ENCODE measurements around the gene GRAMD4. TPM values are rescaled to one million over a fixed set of nuclear protein-coding genes. Genes with fewer than 3 reads are reported as not detected.
A peak's percentile ranks its signal among the peaks of the same experiment; 100 is the strongest.

Gene GRAMD4
- total and polyA plus RNA-seq, 12 donors, result 15.0 to 241 (median 79.4) TPM

DNA sequence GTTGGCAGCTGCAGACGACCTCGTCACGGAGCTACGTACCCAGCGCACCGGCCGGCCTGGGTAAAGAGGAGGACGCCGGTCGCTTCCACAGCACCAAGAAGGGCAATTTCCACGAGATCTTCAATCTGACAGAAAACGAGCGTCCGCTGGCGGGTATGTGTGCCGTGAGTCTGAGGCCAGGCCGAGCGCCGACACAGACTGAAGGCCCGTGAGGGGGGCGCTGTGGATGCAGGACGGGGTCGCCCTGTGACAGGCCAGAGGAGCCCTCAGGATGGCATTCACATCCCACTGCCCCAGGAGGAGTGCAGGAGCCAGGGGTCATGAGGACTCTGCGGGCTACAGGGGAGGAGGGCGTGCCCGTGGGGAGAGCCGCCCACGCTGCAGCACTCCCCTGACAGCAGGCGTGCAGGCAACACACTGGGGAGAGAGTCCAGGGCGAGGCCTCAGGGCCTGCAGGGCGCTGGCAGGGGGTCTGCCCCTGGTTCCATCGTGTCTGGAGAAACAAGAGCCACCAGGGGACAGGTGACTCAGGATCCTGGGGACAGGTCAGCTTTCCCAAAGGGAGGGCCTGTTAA, 53.6 kb downstream of the GRAMD4 start:
- WGBS, 4 donors, result 85 to 93% (median 87%) methylated on average over 27 to 32 of the region's 32 CpGs
- no peak overlapping the region for H3K27ac ChIP-seq
- H3K27me3 ChIP-seq, result no peaks in the 10 kb centered on the region
- H3K4me3 ChIP-seq, result no peak overlapping the region
- no peak for TF ChIP-seq POLR2A (IDR thresholded peaks at IDR 0.05)
- TF ChIP-seq, protein P1, sequence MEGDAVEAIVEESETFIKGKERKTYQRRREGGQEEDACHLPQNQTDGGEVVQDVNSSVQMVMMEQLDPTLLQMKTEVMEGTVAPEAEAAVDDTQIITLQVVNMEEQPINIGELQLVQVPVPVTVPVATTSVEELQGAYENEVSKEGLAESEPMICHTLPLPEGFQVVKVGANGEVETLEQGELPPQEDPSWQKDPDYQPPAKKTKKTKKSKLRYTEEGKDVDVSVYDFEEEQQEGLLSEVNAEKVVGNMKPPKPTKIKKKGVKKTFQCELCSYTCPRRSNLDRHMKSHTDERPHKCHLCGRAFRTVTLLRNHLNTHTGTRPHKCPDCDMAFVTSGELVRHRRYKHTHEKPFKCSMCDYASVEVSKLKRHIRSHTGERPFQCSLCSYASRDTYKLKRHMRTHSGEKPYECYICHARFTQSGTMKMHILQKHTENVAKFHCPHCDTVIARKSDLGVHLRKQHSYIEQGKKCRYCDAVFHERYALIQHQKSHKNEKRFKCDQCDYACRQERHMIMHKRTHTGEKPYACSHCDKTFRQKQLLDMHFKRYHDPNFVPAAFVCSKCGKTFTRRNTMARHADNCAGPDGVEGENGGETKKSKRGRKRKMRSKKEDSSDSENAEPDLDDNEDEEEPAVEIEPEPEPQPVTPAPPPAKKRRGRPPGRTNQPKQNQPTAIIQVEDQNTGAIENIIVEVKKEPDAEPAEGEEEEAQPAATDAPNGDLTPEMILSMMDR (IDR thresholded peaks at IDR 0.05), result no peak
- peaks cover 0 to 63% of the 10 kb centered on the region in 2 donors for H3K36me3 ChIP-seq (replicated peaks in 1 of 2)
- H3K4me1 ChIP-seq (replicated peaks in 1 of 2), result no peaks in the 10 kb centered on the region
- no peak for DNase-seq
- H3K9me3 ChIP-seq (replicated peaks in 1 of 3), result no peaks in the 10 kb centered on the region
- intact Hi-C loops (cut with DNase I), result no loop called here

DNA sequence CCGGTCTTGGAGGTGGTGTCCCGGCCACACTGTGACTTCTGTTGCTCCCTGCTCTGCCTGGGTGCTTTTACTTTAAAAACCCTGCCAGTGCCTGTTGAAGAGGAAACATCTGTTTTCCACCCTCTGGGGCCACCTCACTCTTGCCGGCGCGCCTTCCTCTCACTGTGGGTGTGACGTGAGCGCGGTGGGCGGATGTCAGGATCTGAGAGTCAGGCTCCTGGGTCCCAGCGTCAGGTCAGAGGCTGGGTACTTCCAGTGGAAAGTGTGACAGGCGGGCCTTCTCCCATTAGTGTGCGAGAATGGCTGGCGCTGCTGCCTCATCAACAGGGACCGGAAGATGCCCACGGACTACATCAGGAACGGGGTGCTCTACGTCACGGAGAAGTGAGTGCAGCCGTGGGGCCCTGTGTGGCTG, 54.2 kb downstream of the GRAMD4 start:
- peak in 2 of 7 donors; percentile 42 to 74 for DNase-seq
- no peaks in the 10 kb centered on the region for H3K27me3 ChIP-seq
- 61 to 94% (median 66%) methylated on average over 7 to 19 of the region's 19 CpGs for WGBS, 4 donors
- no peaks in the 10 kb centered on the region for H3K4me1 ChIP-seq (replicated peaks in 1 of 2)
- H3K36me3 ChIP-seq (replicated peaks in 1 of 2), result peaks cover 0 to 57% of the 10 kb centered on the region in 2 donors
- no peak for TF ChIP-seq POLR2A (IDR thresholded peaks at IDR 0.05)
- TF ChIP-seq, protein P1 (IDR thresholded peaks at IDR 0.05), result no peak
- H3K9me3 ChIP-seq (replicated peaks in 1 of 3), result no peaks in the 10 kb centered on the region
- no peak overlapping the region for H3K27ac ChIP-seq
- H3K4me3 ChIP-seq, result no peak overlapping the region
- intact Hi-C loops (cut with DNase I), result no loop called here

GRCh38 chr22:46674906-46675305, 54.7 kb downstream of the GRAMD4 start:
- Histone ChIP-seq H3K4me1 (replicated peaks in 1 of 2) (no peaks in the 10 kb centered on the region), H3K4me3 (no peak overlapping the region), H3K27me3 (no peaks in the 10 kb centered on the region), H3K36me3 (replicated peaks in 1 of 2) (peaks cover 0 to 55% of the 10 kb centered on the region in 2 donors), H3K9me3 (replicated peaks in 1 of 3) (no peaks in the 10 kb centered on the region), H3K27ac (no peak overlapping the region)
- intact Hi-C loops (cut with DNase I), result no loop called here
- DNase-seq, result no peak
- TF ChIP-seq, protein P1 (IDR thresholded peaks at IDR 0.05), result no peak
- TF ChIP-seq POLR2A (IDR thresholded peaks at IDR 0.05), result no peak
- 81 to 92% (median 85%) methylated on average over 2 to 11 of the region's 11 CpGs for WGBS, 4 donors

DNA sequence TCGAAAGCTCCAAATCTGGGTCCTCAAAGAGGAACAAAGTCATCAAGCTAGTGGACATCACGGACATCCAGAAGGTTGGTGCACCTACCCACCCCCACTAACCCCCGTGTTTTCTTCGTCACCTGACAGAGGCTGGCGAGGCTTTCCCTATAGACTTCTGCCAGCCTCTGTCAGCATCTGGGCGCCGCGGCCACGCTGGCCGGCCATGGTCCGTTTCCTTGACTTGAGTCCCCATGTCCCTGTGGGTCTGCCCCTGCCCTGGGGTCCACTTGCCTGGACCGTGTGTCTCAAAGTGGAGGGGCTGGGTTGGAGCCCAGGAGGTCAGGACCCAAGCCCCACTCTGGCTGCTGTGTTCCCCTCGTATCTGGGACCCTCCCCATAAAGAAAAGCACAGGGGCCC, 55.3 kb downstream of the GRAMD4 start:
- no peaks in the 10 kb centered on the region for H3K9me3 ChIP-seq (replicated peaks in 1 of 3)
- peaks cover 0 to 49% of the 10 kb centered on the region in 2 donors for H3K36me3 ChIP-seq (replicated peaks in 1 of 2)
- no peaks in the 10 kb centered on the region for H3K27me3 ChIP-seq
- intact Hi-C loops (cut with DNase I), result no loop called here
- H3K4me1 ChIP-seq (replicated peaks in 1 of 2), result no peaks in the 10 kb centered on the region
- TF ChIP-seq, protein P1 (IDR thresholded peaks at IDR 0.05), result no peak
- TF ChIP-seq POLR2A (IDR thresholded peaks at IDR 0.05), result no peak
- DNase-seq, result no peak
- no peak overlapping the region for H3K27ac ChIP-seq
- H3K4me3 ChIP-seq, result no peak overlapping the region
- 92 to 98% (median 95%) methylated on average over 11 to 13 of the region's 13 CpGs for WGBS, 4 donors
